Measurements from ENCODE around the gene CTDSPL2. TPM values are rescaled to one million over a fixed set of nuclear protein-coding genes. Genes with fewer than 3 reads are reported as not detected.

The CTDSPL2 gene
- total and polyA plus RNA-seq, 2 experiments from 2014 or later = 42.2 to 86.2 TPM

GRCh38 chr15:44426975-44427755, at the start of gene CTDSPL2 (continued):
- TF ChIP-seq STAT1 (IDR thresholded peaks at IDR 0.05; ENCODE audit: unreplicated experiment) = no peak

DNA sequence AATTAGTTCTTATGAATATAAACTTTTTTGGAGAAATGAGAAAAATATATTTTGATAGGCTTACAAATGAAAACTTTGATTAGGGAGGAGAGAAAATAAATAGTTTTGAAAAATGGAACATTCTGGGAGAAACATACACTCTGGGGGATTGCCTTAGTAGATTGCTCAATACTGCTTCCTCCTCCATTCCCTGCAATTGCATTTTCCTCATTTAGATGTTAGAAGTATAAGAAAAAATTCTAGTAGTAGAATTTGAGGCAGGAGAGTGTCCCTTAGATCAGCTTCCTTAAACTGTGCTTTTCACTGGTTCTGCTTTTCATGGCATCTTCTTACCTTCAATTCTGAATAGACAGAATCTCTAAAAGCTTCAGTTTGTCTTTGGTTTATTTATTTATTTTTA, 46.2 kb upstream of the CTDSPL2 start:
- Mint-ChIP-seq H3K4me3 (no peak overlapping the region), H3K9me3 (no peaks in the 10 kb centered on the region), H3K36me3 (ENCODE audit: low read depth) (no peaks in the 10 kb centered on the region), H3K4me1 (no peaks in the 10 kb centered on the region), H3K27ac (no peak overlapping the region), H3K27me3 (ENCODE audit: insufficient read depth, low read depth, poor library complexity) (no peaks in the 10 kb centered on the region)
- H3K4me1 ChIP-seq (ENCODE audit: insufficient read depth) = no peaks in the 10 kb centered on the region
- H3K36me3 ChIP-seq (ENCODE audit: insufficient read depth) = no peaks in the 10 kb centered on the region; the same call in 1 of the 2 replicates
- no peak overlapping the region for H3K27ac ChIP-seq (ENCODE audit: low read depth)
- no peaks in the 10 kb centered on the region for H3F3A ChIP-seq (replicated peaks; ENCODE audit: low read depth)
- no peaks in the 10 kb centered on the region for H3K27me3 ChIP-seq (ENCODE audit: insufficient read depth)
- no peak overlapping the region for H2AFZ ChIP-seq
- no peak overlapping the region for H3K4me3 ChIP-seq
- ATAC-seq (no peak), DNase-seq (ENCODE audit: low spot score) (no peak)
- H3K4me2 ChIP-seq = no peak overlapping the region
- no peaks in the 10 kb centered on the region for H3K79me2 ChIP-seq (replicated peaks; ENCODE audit: insufficient read depth)
- no peaks in the 10 kb centered on the region for H3K9me2 ChIP-seq (ENCODE audit: insufficient read depth)
- no peaks in the 10 kb centered on the region for H4K20me1 ChIP-seq (replicated peaks; ENCODE audit: insufficient read depth)
- TF ChIP-seq, protein P1, sequence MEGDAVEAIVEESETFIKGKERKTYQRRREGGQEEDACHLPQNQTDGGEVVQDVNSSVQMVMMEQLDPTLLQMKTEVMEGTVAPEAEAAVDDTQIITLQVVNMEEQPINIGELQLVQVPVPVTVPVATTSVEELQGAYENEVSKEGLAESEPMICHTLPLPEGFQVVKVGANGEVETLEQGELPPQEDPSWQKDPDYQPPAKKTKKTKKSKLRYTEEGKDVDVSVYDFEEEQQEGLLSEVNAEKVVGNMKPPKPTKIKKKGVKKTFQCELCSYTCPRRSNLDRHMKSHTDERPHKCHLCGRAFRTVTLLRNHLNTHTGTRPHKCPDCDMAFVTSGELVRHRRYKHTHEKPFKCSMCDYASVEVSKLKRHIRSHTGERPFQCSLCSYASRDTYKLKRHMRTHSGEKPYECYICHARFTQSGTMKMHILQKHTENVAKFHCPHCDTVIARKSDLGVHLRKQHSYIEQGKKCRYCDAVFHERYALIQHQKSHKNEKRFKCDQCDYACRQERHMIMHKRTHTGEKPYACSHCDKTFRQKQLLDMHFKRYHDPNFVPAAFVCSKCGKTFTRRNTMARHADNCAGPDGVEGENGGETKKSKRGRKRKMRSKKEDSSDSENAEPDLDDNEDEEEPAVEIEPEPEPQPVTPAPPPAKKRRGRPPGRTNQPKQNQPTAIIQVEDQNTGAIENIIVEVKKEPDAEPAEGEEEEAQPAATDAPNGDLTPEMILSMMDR (conservative IDR thresholded peaks at IDR 0.05; ENCODE audit: low read depth in 2 of 2) = no peak
- TF ChIP-seq JUNB (IDR thresholded peaks at IDR 0.05; ENCODE audit: unreplicated experiment) (no peak), ZNF331 (CRISPR knock-in tag; IDR thresholded peaks at IDR 0.05; ENCODE audit: low read depth) (no peak), NANOG (IDR thresholded peaks at IDR 0.05; ENCODE audit: borderline replicate concordance) (no peak), EZH2phosphoT487 (IDR thresholded peaks at IDR 0.05; ENCODE audit: unreplicated experiment) (no peak), CREB1 (CRISPR knock-in tag; IDR thresholded peaks at IDR 0.05; ENCODE audit: low read depth) (no peak), ZNF114 (CRISPR knock-in tag; IDR thresholded peaks at IDR 0.05) (no peak), STAT1 (IDR thresholded peaks at IDR 0.05; ENCODE audit: unreplicated experiment) (no peak), EZH2 (IDR thresholded peaks at IDR 0.05; ENCODE audit: low read depth, unreplicated experiment) (no peak), POLR2AphosphoS5 (IDR thresholded peaks at IDR 0.05; ENCODE audit: low read depth) (no peak)
- TF ChIP-seq, protein P2, sequence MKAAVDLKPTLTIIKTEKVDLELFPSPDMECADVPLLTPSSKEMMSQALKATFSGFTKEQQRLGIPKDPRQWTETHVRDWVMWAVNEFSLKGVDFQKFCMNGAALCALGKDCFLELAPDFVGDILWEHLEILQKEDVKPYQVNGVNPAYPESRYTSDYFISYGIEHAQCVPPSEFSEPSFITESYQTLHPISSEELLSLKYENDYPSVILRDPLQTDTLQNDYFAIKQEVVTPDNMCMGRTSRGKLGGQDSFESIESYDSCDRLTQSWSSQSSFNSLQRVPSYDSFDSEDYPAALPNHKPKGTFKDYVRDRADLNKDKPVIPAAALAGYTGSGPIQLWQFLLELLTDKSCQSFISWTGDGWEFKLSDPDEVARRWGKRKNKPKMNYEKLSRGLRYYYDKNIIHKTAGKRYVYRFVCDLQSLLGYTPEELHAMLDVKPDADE (IDR thresholded peaks at IDR 0.05) = no peak
- TF ChIP-seq, protein P3, sequence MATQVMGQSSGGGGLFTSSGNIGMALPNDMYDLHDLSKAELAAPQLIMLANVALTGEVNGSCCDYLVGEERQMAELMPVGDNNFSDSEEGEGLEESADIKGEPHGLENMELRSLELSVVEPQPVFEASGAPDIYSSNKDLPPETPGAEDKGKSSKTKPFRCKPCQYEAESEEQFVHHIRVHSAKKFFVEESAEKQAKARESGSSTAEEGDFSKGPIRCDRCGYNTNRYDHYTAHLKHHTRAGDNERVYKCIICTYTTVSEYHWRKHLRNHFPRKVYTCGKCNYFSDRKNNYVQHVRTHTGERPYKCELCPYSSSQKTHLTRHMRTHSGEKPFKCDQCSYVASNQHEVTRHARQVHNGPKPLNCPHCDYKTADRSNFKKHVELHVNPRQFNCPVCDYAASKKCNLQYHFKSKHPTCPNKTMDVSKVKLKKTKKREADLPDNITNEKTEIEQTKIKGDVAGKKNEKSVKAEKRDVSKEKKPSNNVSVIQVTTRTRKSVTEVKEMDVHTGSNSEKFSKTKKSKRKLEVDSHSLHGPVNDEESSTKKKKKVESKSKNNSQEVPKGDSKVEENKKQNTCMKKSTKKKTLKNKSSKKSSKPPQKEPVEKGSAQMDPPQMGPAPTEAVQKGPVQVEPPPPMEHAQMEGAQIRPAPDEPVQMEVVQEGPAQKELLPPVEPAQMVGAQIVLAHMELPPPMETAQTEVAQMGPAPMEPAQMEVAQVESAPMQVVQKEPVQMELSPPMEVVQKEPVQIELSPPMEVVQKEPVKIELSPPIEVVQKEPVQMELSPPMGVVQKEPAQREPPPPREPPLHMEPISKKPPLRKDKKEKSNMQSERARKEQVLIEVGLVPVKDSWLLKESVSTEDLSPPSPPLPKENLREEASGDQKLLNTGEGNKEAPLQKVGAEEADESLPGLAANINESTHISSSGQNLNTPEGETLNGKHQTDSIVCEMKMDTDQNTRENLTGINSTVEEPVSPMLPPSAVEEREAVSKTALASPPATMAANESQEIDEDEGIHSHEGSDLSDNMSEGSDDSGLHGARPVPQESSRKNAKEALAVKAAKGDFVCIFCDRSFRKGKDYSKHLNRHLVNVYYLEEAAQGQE (IDR thresholded peaks at IDR 0.05; ENCODE audit: unreplicated experiment) = no peak
